HG02973 (cell line): ENCODE results near the gene SEMA7A.

ENCODE experiments used
- ATAC-seq: cut with Tn5 transposase; IDR thresholded peaks from one replicate; pipeline ENCODE4 v1.9.1; 2021; ENCODE audit warnings: moderate library complexity; ENCODE audit not compliant: unreplicated experiment

Gene SEMA7A

GRCh38 chr15:74432271-74432967 is 1.3 kb downstream of the SEMA7A start:
- no peak for ATAC-seq

GRCh38 chr15:74431645-74432044 is 2.1 kb downstream of the SEMA7A start:
- no peak for ATAC-seq

- ATAC-seq: no peak
Observed at GRCh38 chr15:74431116-74431515, 2.6 kb downstream of the SEMA7A start.

GRCh38 chr15:74430510-74430951 is 3.2 kb downstream of the SEMA7A start:
- no peak for ATAC-seq

GRCh38 chr15:74429781-74430400 is 3.9 kb downstream of the SEMA7A start:
- no peak for ATAC-seq

- no peak for ATAC-seq
Observed at GRCh38 chr15:74428970-74429780, 4.6 kb downstream of the SEMA7A start.

- ATAC-seq: no peak
Observed at GRCh38 chr15:74428442-74428787, 5.3 kb downstream of the SEMA7A start.

GRCh38 chr15:74427607-74428441 is 5.9 kb downstream of the SEMA7A start:
- ATAC-seq: no peak

GRCh38 chr15:74426404-74427281 is 7.1 kb downstream of the SEMA7A start:
- ATAC-seq: no peak

GRCh38 chr15:74425630-74426029 is 8.1 kb downstream of the SEMA7A start:
- ATAC-seq: no peak

- ATAC-seq: no peak
Observed at GRCh38 chr15:74424901-74425528, 8.7 kb downstream of the SEMA7A start.

GRCh38 chr15:74423431-74424257 is 10.1 kb downstream of the SEMA7A start:
- ATAC-seq: no peak

GRCh38 chr15:74422652-74423430 is 10.9 kb downstream of the SEMA7A start:
- no peak for ATAC-seq

- ATAC-seq: no peak
Observed at GRCh38 chr15:74422265-74422651, 11.5 kb downstream of the SEMA7A start.

- ATAC-seq: no peak
Observed at GRCh38 chr15:74421302-74422245, 12.2 kb downstream of the SEMA7A start.

GRCh38 chr15:74420193-74420905 is 13.4 kb downstream of the SEMA7A start:
- no peak for ATAC-seq
